SK-N-SH treated with all-trans-retinoic acid at 6 μM for 48 hours (cell line): ENCODE data around the gene TTC38.

Experiments used
- ATAC-seq: fragments of 200-7000 bp; cut with Tn5 transposase; 3 replicates; pipeline ENCODE4 v1.9.1; 2020; ENCODE audit warnings: mild to moderate bottlenecking, moderate library complexity
- BACH2 ChIP-seq: fragments of 250-450 bp; sonication (Bioruptor Pico); IDR thresholded peaks from 2 replicates; pipeline ENCODE4 v1.9.0; 2021; ENCODE audit warnings: mild to moderate bottlenecking, borderline replicate concordance
- CREB5 ChIP-seq: fragments of 250-450 bp; sonication (Bioruptor Pico); IDR thresholded peaks from 2 replicates; pipeline ENCODE4 v1.5.1; 2020; ENCODE audit warnings: low read depth, mild to moderate bottlenecking, moderate library complexity
- CSDC2 ChIP-seq: fragments of 250-450 bp; sonication (Bioruptor Pico); IDR thresholded peaks from 2 replicates; pipeline ENCODE4 v1.5.0; 2020; ENCODE audit warnings: mild to moderate bottlenecking, moderate library complexity
- CSRNP3 ChIP-seq: fragments of 250-450 bp; sonication (Bioruptor Pico); IDR thresholded peaks from 2 replicates; pipeline ENCODE4 v1.5.1; 2021; ENCODE audit warnings: mild to moderate bottlenecking, moderate library complexity
- GLIS3 ChIP-seq: fragments of 250-450 bp; sonication (Bioruptor Pico); IDR thresholded peaks from 2 replicates; pipeline ENCODE4 v1.5.0; 2020; ENCODE audit warnings: mild to moderate bottlenecking, moderate library complexity
- ISL1 ChIP-seq: fragments of 250-450 bp; sonication (Bioruptor Pico); IDR thresholded peaks from 2 replicates; pipeline ENCODE4 v2.1.2; 2022; ENCODE audit warnings: mild to moderate bottlenecking, moderate library complexity
- POU6F1 ChIP-seq: fragments of 250-450 bp; sonication (Bioruptor Pico); IDR thresholded peaks from 2 replicates; pipeline ENCODE4 v1.8.0; 2021; ENCODE audit warnings: low read depth, mild to moderate bottlenecking, moderate library complexity, borderline replicate concordance
- PPARA ChIP-seq: fragments of 250-450 bp; sonication (Bioruptor Pico); IDR thresholded peaks from 2 replicates; pipeline ENCODE4 v1.5.0; 2020; ENCODE audit warnings: mild to moderate bottlenecking, borderline replicate concordance
- SNAI2 ChIP-seq: fragments of 250-450 bp; sonication (Bioruptor Pico); IDR thresholded peaks from 2 replicates; pipeline ENCODE4 v1.5.0; 2020; ENCODE audit warnings: mild to moderate bottlenecking, moderate library complexity
- TCF4 ChIP-seq: fragments of 250-450 bp; sonication (Bioruptor Pico); IDR thresholded peaks from 2 replicates; pipeline ENCODE4 v1.8.0; 2021; ENCODE audit warnings: mild to moderate bottlenecking, moderate library complexity, borderline replicate concordance
- TOX ChIP-seq: fragments of 250-450 bp; sonication (Bioruptor Pico); IDR thresholded peaks from 2 replicates; pipeline ENCODE4 v1.8.0; 2021; ENCODE audit warnings: mild to moderate bottlenecking, moderate library complexity, borderline replicate concordance
- TSHZ2 ChIP-seq: fragments of 250-450 bp; sonication (Bioruptor Pico); IDR thresholded peaks from 2 replicates; pipeline ENCODE4 v1.5.0; 2020; ENCODE audit warnings: mild to moderate bottlenecking, moderate library complexity
- ZFP3 ChIP-seq: fragments of 250-450 bp; sonication (Bioruptor Pico); IDR thresholded peaks from 2 replicates; pipeline ENCODE4 v1.5.0; 2020; ENCODE audit warnings: mild to moderate bottlenecking, moderate library complexity
- ZNF565 ChIP-seq: fragments of 450-650 bp; formaldehyde crosslinking; conservative IDR thresholded peaks from 2 replicates; pipeline ENCODE4 v1.5.0; 2020; ENCODE audit warnings: low read depth, mild to moderate bottlenecking, moderate library complexity
- ZNF70 ChIP-seq: fragments of 450-650 bp; formaldehyde crosslinking; IDR thresholded peaks from 2 replicates; pipeline ENCODE4 v1.5.0; 2020; ENCODE audit warnings: mild to moderate bottlenecking, moderate library complexity

Gene TTC38

GRCh38 chr22:46339956-46340355 lies 72.1 kb downstream of the TTC38 start:
- no peak for TF ChIP-seq PPARA (CRISPR knock-in tag)
- TF ChIP-seq ZNF70 (CRISPR knock-in tag): no peak
- no peak for TF ChIP-seq TCF4 (CRISPR knock-in tag)
- no peak for TF ChIP-seq SNAI2 (CRISPR knock-in tag)
- TF ChIP-seq TOX (CRISPR knock-in tag): no peak
- TF ChIP-seq GLIS3: no peak
- no peak for TF ChIP-seq BACH2
- ATAC-seq: no peak

- no peak for ATAC-seq
- TF ChIP-seq ZNF70 (CRISPR knock-in tag) (no peak), TSHZ2 (no peak), CSDC2 (CRISPR knock-in tag) (no peak), TOX (CRISPR knock-in tag) (no peak), CSRNP3 (no peak), CREB5 (CRISPR knock-in tag) (no peak), ISL1 (no peak), POU6F1 (CRISPR knock-in tag) (no peak), PPARA (CRISPR knock-in tag) (no peak), ZFP3 (CRISPR knock-in tag) (no peak), ZNF565 (no peak)
These were observed 72.9 kb downstream of the TTC38 start for GRCh38 chr22:46340676-46341075.
